SK-N-DZ (cell line): ENCODE data around the gene PPM1G.
"Not testable (repeated sequence)": the region's sequence is repeated elsewhere in the genome, so short reads cannot be mapped to it uniquely, and the experiment has no call there.

Experiments
- DNase-seq: peaks from one replicate; pipeline ENCODE4 v3.0.0-alpha.2; 2015; ENCODE audit warnings: low spot score

Gene PPM1G

DNA sequence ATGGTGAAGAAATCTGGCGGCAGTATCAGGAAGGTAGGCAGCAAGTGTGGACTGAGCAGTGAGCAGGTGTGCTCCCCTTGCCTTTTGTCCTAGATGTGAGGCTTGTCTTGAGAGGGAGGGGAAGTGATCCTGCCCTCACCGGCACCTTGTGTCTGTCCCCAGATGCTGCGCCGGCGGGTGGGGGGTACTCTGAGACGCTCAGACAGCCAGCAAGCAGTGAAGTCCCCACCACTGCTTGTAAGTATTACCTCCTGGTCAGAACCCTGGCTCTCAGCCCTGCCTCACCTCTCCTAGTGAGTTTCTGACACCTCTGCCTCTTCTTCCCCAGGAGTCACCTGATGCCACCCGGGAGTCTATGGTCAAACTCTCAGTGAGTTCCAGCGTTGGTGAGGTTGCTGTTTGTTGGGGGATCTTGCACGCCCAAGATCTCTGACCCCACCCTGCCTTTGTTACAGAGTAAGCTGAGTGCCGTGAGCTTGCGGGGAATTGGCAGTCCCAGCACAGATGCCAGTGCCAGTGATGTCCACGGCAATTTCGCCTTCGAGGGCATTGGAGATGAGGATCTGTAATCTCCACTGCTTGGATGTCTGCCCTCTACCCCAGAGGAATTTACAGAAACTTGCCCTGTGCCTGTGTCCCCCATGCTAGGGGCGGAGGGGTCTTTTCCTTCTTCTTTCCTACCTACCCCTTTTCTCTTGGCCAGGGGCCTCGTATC, 33.1 kb downstream of the PPM1G start:
- no peak for DNase-seq

DNA sequence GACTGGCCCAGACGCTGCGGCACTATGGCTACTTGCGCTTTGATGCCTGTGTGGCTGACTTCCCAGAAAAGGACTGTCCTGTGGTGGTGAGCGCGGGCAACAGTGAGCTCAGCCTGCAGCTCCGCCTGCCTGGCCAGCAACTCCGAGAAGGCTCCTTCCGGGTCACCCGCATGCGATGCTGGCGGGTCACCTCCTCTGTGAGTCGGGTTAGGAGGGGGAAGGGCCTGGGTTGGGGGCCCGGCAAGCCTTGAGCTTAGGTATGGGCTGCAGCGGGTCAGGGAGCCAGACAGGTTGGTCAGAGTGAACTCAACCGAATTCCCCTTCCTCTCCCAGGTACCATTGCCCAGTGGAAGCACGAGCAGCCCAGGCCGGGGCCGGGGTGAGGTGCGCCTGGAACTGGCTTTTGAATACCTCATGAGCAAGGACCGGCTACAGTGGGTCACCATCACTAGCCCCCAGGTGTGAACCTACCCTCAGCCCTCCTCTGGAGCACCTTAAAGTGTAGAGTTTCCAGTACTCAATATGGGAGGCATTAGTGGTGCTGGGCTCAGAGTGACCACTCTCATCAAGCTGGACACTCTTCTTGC, 33.8 kb downstream of the PPM1G start:
- DNase-seq: no peak

DNA sequence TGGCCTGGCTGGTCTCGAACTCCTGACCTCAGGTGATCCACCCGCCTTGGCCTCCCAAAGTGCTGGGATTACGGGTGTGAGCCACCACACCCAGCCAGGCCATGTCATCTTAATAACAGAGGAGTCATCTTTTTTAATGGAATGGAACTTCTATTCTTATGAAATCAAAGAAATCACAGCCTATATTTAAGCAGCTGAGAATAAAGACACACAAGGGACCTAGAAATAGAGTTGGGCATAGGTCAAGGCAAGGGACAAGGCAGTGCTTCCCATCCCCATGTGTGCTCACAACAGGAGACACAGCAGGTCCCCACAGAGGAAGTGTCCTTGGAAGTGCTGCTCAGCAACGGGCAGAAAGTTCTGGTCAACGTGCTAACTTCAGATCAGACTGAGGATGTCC, 35.8 kb downstream of the PPM1G start:
- no peak for DNase-seq

DNA sequence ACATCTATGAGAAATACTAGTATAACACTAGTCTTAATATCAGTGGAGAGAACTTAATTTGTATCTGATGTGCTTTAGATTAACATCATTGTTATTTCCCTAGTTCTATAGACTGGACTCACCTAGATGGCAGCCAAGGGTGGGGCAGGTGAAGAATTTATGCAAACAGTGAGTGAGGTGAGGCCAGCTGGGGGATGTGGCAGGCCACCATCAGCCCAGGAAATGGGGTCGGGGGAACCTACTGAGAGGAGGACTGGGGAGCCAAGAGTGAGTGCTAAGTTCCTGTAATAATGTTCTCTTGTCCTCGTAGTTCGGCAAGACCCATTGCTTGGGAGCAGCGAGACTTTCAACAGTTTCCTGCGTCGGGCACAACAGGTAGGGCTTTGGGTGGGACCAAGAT, 36.5 kb downstream of the PPM1G start:
- no peak for DNase-seq

DNA sequence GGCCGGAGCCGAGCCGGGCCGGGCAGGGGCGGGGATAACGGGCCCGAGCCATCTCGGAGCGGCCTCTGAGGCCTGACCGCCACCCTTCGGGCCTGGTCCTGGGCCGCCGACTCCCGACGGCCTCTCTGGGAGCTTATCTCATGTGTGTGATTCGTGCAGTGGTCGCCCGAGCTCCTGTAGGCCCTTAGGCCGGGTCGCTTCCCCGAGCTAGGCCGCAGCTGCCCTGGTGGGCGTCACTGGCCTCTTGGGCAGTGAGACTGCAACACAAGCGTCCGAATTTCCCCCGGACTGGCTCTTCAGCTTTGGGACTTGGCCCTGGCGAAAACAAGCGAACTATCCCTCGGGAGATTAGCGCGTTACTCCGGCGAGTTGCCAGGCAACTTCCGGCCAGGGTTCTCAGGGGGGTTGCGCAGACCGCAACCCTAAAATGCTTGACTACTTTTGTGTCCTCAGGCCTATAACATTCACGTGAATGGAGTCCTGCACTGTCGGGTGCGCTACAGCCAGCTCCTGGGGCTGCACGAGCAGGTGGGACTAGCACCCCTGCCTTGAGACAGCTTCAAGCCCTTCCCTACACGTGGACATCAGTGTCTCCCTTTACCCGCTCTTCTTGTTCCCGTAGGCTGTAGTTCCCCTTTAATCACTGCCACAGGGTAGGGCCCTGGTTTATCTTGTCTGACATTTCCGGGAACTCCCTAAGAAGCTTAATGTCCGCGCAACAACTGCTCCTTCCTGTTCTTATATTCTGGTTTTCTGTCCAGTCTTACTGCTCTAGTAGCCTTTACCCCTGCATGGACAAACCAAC, 38.4 kb downstream of the PPM1G start:
- no peak for DNase-seq

DNA sequence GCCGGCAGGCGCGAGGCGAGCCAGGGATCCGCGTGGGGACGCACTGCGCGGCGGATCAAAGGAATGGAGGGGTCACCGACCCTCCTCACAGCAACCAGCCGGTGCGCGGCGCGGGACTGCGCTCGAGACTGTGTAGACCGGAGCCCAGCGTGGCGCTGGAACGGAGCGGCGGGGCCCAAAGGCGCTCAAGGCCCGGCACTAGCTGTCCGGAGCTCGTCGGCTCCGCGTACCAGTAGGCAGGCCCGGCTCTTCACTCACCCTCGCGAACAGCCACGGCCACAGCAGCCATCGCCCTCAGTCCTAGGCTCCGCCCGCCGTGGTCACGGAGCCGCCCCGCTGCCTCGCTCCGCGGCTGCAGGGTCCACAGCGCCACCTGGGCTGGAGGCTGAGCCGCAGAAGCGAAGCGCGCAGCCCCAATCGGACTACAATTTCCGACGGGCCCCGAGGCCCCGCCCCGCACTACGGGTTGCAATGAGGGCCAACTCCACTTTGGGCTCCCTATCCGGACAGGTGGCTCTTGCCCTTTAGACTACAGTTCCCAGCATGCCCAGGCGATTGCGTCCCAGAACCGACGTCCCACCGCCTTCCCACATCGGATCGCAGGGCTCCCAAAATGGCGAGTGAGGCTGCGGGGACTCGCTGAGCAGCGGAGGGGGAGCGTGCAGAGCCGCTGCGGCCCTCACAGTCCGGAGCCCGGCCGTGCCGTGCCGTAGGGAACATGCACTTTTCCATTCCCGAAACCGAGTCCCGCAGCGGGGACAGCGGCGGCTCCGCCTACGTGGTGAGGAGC, 39.2 kb downstream of the PPM1G start, which contains the start of the genes EIF2B4 and SNX17:
EIF2B4 (minus strand) TSS at position 313 of the 790 bp plus-strand sequence; CDS start at position 289, 24 bp downstream.
SNX17 (plus strand) TSS at position 591 of the 790 bp plus-strand sequence; CDS start at position 719, 128 bp downstream.
- peak; percentile 97 for DNase-seq

DNA sequence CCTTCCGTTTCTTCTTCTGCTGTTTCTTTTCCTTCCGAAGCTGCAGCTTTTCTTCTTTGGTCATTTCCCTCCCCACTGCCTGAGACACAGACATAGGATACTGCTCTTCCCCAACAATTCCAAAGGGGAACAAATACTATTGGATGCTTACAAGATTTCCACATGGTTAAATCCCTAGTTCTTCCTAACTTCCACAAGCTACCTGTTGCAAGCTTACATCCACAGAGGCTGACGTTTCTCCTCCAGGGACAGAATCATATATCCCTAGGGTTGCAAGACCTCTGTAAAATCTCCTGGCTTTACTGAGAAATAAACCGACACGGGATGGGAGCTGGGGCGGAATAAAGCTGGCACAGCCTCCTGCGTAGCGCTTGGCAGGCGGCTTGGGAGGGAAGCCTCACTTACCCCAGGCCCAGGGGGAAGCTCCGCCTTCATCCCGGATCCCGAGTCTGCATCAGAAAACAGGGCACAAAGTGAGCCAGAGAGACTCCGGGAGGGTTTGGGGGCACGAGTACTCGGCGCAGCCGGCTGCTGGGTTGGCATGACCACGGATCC, 39.8 kb downstream of the PPM1G start:
- no peak for DNase-seq

DNA sequence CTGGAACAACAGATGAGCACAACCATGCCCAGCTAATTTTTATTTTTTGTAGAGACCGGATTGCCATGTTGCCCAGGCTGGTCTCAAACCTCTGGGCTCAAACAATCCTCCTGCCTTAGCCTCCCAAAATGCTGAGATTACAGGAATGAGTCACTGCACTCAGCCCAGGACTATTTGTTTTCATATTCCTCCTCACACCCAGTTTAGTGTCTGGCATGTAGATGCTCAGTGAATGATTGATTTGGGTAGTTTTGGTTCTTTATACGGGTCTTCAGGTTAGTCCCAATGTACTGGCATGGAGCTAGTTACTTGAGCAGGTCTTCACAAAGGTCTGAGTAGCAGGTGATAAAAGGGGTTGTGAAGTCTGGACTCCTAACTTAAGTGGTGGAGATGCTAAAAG, 45.5 kb downstream of the PPM1G start:
- no peak for DNase-seq

DNA sequence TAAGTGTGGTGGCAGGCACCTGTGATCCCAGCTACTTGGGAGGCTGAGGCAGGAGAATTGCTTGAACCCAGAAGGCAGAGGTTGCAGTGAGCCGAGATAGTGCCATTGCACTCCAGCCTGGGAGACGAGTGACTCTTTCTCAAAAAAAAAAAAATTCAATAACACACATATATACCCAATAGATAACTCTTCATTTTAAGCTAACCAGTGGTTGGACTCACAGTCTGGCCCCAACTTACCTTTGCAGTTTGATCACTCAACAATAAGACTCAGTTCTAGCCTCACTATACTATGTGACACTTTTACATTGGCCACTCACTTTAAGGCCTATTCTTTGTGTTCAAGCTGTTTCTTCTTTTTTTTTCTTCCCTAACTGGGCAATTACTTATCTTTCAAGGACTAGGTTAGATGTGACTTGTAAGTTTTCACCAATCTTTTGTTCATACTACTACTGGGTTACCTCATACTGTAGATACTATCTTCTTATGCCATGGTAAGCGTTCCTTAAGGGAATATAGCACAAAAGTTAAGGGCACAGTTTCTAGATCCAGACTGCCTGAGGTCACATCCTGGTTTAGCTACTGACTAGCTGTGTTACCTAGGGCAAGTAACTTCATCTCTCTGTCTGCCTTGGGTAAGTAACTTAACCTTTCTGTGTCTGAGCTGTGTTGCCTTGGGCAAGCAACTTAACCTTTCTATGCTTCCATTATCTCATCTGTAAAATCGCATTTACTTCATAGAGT, 46.5 kb downstream of the PPM1G start:
- DNase-seq: no peak

DNA sequence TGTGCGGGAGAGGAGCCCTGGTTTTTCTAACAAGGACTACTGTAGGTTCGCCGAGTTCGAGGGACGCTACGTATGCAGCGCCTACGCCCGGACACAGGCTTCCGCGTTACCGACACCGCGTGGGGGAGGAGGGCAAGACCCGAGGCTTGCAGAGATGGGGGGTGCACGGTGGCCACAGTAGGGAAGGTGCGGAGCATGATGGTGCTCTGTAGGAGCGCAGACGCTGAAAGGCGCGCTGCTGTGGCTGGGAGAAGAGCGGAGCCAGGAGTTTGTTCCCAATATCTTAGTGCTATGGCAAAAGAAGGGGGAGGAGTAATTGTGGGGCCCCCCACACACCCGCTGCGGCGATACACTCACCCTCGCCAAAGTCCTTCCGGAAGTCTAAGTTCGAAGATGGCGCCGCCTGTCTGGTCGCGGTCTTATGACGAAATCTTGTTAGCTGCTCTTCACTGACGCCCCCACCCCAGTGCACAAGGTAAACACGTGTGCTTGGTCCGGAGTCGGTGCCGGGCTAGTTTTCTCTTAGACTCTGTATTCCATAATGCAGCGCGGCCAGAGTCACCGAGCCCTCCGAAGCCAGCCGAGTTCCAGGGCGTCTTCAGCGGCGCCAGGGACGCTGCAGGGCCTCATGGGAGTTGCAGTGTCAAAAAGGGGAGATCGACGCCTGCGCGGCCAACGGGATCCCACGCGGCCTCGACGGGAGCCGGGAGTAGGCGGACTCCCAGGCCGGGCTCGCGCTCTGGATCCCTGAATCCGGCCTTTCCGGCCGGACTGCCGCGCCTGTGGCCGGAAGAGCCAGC, 52.8 kb downstream of the PPM1G start, which contains the start of gene GTF3C2:
GTF3C2 (minus strand) TSS at position 383 of the 800 bp plus-strand sequence. CDS start 13,210 bp downstream, outside the sequence.
- peak; percentile 98 for DNase-seq

DNA sequence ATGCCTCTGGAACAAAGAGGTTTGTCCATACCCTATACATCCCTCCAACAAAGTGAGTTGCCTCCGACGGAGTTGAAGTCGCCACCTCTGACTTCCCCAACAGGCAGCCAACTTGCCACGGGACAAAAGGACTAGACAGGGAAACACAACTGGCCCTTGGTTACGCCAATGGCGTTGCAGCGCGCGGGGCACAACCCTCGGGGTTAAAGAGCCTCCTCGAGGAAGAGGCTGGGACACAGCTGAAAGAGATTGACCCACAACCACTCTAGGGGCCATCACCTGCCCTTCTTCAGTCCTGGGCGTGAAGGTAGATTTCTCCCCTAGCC, 53.4 kb downstream of the PPM1G start:
- peak; percentile 44 for DNase-seq

DNA sequence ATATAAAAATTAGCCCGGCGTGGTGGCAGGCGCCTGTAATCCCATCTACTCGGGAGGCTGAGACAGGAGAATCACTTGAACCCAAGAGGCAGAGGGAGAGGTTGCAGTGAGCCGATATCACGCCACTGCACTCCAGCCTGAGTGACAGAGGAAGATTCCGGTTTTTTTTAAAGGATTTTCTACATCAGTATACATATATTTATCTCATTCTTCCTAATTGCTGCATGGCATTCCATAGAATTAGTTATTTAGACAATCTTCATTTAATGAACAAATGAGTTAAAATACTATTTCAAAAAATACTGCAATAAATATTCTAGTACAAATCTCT, 54.8 kb downstream of the PPM1G start:
- no peak for DNase-seq

DNA sequence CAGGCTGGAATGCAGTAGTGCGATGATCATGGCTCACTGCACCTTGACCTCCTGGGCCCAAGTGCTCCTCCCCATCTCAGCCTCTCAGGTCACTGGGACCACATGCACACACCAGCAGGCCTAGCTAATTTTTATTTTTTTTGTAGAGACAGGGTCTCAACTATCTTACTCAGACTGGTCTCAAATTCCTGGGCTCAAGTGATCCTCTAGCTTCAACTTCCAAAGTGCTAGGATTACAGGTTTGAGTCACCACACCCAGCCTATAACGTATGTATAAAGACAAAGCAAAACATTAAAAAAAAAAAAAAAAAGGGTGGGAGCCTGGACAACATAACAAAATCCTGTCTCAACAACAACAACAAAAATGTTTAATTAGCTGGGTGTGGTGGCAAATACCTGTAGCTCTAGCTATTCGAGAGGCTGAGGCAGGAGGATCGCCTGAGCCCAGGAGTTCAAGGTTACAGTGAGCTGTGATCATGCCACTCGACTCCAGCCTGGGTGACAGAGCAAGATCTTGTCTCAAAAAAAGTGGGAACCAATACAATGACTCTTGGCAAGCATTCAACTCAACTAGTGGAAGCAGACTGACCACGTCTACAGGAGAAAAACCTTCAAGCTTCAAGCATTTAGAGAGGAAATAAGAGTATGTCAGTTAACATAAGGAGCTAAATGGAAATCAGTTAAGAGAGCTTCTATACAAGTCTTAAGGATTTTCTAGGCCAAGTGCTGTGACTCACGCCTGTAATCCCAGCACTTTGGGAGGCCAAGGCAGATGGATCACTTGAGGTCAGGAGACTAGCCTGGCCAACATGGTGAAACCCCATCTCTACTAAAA, 55.4 kb downstream of the PPM1G start:
- no peak for DNase-seq

DNA sequence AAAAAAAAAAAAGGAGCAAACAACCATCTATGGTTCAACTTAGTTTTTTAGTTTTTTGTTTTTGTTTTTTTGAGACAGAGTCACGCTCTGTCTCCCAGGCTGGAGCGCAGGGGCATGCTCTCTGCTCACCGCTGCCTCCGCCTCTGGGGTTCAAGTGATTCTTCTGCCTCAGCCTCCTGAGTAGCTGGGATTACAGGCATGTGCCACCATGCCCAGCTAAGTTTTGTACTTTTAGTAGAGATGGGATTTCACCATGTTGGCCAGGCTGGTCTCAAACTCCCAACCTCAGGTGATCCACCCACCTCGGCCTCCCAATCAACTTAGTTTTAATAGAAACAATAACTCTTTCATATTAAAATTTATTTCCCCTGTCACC, 56.0 kb downstream of the PPM1G start:
- not testable (repeated sequence) for DNase-seq

DNA sequence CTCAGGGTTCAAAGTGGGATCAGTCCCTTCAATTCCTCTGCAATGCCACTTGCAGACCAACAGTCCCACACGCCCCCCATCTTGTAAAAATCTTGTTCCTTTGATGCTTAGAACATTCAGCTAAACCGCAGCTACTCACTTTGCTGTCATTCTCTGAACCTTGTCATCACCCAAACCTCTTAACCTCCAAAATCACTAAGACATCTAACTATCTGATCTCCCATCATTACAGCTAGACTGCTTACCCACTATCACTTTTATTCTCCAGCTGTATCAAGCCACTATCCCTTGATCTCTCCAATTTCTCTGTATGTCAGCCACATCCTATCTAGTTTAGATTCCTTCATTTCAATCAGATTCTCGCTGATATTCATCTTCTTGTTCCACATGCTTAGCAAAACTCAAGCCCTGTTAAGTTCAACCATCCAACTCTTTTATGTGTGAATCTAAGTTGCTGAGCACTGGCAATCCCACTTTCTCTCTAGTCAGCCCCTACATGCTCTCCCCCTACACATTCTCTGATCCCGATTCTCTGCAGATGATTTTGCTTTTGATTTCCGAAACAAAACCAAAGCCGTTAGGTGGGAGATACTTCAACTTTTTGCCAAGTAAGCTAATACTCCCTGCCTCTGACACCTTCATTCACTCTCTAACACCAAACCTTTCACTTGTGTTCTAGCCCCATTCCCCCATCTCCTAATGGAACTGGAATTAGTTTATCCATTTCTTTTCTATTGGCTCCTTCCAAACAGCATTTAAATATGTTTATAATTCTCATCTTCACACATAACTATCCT, 57.4 kb downstream of the PPM1G start:
- no peak for DNase-seq

DNA sequence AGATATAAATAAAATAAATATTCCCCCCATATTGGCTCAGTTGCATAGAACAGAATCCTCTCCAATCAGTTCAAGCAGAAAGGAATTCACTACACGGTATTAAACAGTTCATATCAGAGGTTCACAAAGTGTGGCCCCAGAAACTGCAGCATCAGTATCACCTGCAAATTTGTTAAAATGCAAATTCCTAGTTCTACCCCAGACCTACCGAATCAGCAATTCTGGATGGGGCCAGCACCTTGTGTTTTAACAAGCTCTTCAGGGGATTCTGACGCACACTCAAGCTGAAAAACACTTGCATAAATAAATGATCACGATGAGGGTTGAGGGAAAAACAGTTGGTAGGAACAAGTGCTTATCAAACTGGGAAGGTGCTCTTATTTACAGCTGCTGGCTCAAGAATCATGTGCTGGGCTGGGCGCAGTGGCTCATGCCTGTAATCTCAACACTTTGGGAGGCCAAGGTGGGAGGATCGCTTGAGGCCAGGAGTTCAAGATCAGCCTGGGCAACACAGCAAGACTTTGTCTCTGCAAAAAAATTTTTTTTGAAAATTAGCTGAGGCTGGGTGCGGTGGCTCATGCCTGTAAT, 59.2 kb downstream of the PPM1G start:
- DNase-seq: no peak

DNA sequence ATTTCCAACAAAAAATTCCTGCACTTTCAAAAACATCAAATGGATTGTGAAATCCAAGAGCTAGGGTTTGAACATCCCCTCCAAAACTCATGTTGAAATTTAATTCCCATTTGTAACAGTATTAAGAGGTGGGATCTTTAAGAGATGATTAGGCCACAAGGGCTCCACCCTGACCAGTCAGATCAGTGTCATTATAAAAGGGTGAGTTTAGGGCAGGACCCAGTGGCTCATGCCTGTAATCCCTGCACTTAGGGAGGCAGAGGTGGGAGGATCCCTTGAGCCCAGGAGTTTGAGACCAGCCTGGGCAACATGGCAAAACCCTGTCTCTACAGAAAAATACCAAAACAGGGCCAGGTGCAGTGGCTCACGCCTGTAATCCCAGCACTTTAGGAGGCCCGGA, 61.8 kb downstream of the PPM1G start:
- DNase-seq: no peak

DNA sequence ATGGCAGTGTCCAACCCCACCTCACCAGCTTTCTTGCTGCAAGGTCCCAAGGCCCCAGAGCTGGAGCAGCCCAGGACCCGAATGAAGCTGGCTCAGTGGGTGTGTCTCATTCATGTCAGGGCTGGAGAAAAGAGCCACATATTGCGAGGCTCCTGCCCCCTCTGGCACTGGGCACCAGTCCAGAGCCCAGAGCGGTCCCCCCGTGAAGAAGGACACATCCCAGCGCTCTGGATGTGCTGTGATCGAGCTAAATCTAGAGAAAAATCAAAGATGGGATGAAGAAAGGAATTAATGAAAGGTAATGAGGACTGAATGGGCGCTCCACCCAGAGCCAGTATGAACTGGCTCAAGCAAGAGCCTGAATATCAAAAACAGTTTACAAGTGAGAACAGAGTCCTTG, 73.2 kb downstream of the PPM1G start:
- no peak for DNase-seq
